Psoas muscle (tissue), 8 donors: Measurements from ENCODE around the gene TTC1. TPM values are rescaled to one million over a fixed set of nuclear protein-coding genes. Genes with fewer than 3 reads are reported as not detected.
"Not testable (repeated sequence)": the region's sequence is repeated elsewhere in the genome, so short reads cannot be mapped to it uniquely, and the experiment has no call there.

Source experiments
- ATAC-seq, 4 donors: fragments of 200-7000 bp; cut with Tn5 transposase; one replicate each; pipeline ENCODE4 v1.9.1; 2020; ENCODE audit warnings: moderate library complexity in 3 of 4, mild to moderate bottlenecking in 2 of 4
- DNase-seq, 2 donors: peaks; one replicate each; pipeline ENCODE4 v3.0.0-alpha.2; 2020
- H3K27ac ChIP-seq: fragments of 200-600 bp; one replicate; pipeline ENCODE4 v1.8.0; 2022
- H3K27me3 ChIP-seq, 3 donors: fragments of 200-600 bp in 1 of 3; one replicate each; pipeline versions ENCODE4 v1.6.1 to v1.8.0; 2013 to 2022; ENCODE audit warnings: low read length in 2 of 3, mild to moderate bottlenecking in 2 of 3, moderate library complexity in 1 of 3; ENCODE audit not compliant: insufficient read depth in 3 of 3
- H3K36me3 ChIP-seq, 2 donors: fragments of 200-600 bp in 1 of 2; one replicate each; pipeline versions ENCODE4 v1.6.1 to v1.8.0; 2013 to 2022; ENCODE audit warnings: low read depth in 1 of 2, mild to moderate bottlenecking in 1 of 2, moderate library complexity in 1 of 2; ENCODE audit not compliant: insufficient read depth in 1 of 2
- H3K4me1 ChIP-seq: fragments of 200-600 bp; one replicate; pipeline ENCODE4 v1.8.0; 2022
- H3K4me3 ChIP-seq: fragments of 200-600 bp; one replicate; pipeline ENCODE4 v1.8.0; 2022; ENCODE audit warnings: mild to moderate bottlenecking
- H3K9me3 ChIP-seq: fragments of 200-600 bp; one replicate; pipeline ENCODE4 v1.8.0; 2022
- WGBS, 3 donors: extraction: QIAGEN DNeasy Blood & Tissue Kit; methylation state at CpG; one replicate each; pipeline versions ENCODE4 v1.1.6 to v1.1.7; 2013; 5-methylcytosine and 5-hydroxymethylcytosine counted together
- intact Hi-C, 2 donors: fragments of 100-400 bp; cut with DNase I; formaldehyde crosslinking; loops; one replicate each; pipeline versions ENCODE4 v1.11.0 to v1.14.2; 2022
- polyA plus RNA-seq, 3 donors: library from polyadenylated mRNA; stranded (reverse); fragments of 200-250 nt; gene quantifications; one replicate each; pipeline ENCODE4 v1.2.3, GENCODE V29; 2013
- total RNA-seq, 4 donors: library from RNA; stranded (reverse); fragmentation: NEBNext Ultra II Directional in 2 of 4; extraction: Animal tissue kit (Norgen Biotek cat#: 25700) in 2 of 4; gene quantifications; one replicate each; pipeline versions ENCODE4 v1.2.1 to v1.2.4, GENCODE V29; 2021 to 2023
- TF ChIP-seq, protein P1 (sequence below): fragments of 200-600 bp; IDR thresholded peaks from one replicate; pipeline ENCODE4 v1.8.0; 2022; ENCODE audit warnings: antibody characterized with exemption
- donor health status: healthy with polysubstance abuse.
- donor health status: DM: no; HTN: no; CAD: no; lungs with moderate emphysema.
- donor health status: Bipolar disorder and iron deficiency.
- donor health status: healthy.
- donor health status: DM: yes; HTN: yes; CAD: no.
- donor health status: DM: no; HTN: no; CAD: no.
- donor health status: DM: no; HTN: no; CAD: no.
- donor health status: DM: yes; HTN: yes; CAD: no.

The TTC1 gene
- total and polyA plus RNA-seq, 7 donors: 55.2 to 181 (median 64.3) TPM

DNA sequence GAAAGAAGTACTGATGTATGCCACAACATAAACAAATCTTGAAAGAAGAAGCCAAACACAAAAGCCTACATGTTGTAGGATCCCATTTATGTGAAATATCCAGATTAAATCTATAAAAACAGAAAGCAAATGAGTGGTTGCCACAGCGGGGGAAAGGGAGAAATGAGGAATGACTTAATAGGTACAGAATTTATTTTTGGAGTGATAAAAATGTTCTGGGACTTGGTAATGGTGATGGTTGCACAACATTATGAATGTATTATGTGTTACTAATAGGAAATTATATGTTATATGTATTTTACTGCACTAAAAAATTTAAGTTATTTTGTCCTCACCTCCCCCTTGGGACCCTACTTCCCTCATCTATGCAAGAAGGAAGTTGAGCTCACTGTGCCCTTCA is 16.4 kb upstream of the TTC1 start:
- TF ChIP-seq, protein P1, sequence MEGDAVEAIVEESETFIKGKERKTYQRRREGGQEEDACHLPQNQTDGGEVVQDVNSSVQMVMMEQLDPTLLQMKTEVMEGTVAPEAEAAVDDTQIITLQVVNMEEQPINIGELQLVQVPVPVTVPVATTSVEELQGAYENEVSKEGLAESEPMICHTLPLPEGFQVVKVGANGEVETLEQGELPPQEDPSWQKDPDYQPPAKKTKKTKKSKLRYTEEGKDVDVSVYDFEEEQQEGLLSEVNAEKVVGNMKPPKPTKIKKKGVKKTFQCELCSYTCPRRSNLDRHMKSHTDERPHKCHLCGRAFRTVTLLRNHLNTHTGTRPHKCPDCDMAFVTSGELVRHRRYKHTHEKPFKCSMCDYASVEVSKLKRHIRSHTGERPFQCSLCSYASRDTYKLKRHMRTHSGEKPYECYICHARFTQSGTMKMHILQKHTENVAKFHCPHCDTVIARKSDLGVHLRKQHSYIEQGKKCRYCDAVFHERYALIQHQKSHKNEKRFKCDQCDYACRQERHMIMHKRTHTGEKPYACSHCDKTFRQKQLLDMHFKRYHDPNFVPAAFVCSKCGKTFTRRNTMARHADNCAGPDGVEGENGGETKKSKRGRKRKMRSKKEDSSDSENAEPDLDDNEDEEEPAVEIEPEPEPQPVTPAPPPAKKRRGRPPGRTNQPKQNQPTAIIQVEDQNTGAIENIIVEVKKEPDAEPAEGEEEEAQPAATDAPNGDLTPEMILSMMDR: no peak
- Histone ChIP-seq H3K36me3 (no peaks in the 10 kb centered on the region), H3K27ac (no peak overlapping the region), H3K4me1 (no peaks in the 10 kb centered on the region), H3K9me3 (no peaks in the 10 kb centered on the region), H3K27me3 (peaks cover 0 to 24% (median 3%) of the 10 kb centered on the region in 3 donors), H3K4me3 (no peak overlapping the region)
- ATAC-seq: no peak
- no peak for DNase-seq
- 92 to 98% (median 94%) methylated on average over 1 of the region's 1 CpG for WGBS, 3 donors
- intact Hi-C loops: loop anchor here in 1 of 2 donors (5.0 kb wide), 1 partner anchor 835 kb away; no protein-coding TSS in a partner anchor

DNA sequence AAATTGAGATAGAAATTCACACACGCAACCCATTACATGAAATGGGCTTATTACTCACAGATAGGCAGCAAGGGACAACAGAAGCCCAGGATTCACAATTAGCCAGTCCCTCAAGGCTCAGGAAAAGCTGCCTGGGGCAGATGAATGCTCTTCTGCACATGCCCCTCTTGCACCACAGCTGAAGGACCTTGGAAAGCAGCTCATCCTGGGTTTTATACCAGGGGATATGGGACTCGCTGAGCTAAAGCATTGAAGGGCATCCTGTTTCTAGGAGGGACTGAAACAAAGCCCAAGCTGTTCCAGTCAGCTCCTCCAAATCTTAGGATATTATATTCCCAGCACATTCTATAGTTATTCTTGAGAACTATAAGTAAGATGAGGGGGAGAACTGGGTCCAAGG is 15.7 kb upstream of the TTC1 start:
- TF ChIP-seq, protein P1: no peak
- WGBS, 3 donors: 92 to 97% (median 94%) methylated on average over 2 of the region's 2 CpGs
- DNase-seq: no peak
- intact Hi-C loops: loop anchor here in 1 of 2 donors (5.0 kb wide), 1 partner anchor 836 kb away; no protein-coding TSS in a partner anchor
- Histone ChIP-seq H3K27me3 (peaks cover 0 to 18% (median 3%) of the 10 kb centered on the region in 3 donors), H3K4me1 (no peaks in the 10 kb centered on the region), H3K4me3 (no peak overlapping the region), H3K27ac (no peak overlapping the region), H3K36me3 (no peaks in the 10 kb centered on the region), H3K9me3 (no peaks in the 10 kb centered on the region)
- ATAC-seq: no peak

DNA sequence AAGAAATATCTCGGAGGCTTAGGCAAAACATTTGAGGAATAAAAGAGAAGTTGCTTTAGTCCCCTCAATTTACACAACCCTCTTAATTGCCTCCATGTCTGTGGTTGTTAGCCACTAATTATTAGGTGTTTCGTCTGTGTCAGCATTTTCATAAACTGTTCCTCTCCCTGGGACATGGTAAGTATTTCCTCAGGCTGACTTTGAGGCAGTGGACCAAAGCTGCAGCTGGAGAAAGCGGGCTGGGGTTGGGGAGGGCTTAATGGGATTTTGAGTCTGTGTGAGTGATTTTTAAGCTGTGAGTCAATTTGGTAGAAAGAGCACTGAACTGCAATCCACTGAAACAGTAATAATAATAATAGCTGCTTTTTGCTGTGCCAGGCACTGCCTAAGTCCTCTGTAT is 13.0 kb upstream of the TTC1 start:
- 68 to 78% (median 76%) methylated on average over 3 of the region's 3 CpGs for WGBS, 3 donors
- intact Hi-C loops: no loop called here
- Histone ChIP-seq H3K36me3 (no peaks in the 10 kb centered on the region), H3K27me3 (peaks cover 1 to 5% (median 3%) of the 10 kb centered on the region in 3 donors), H3K4me3 (no peak overlapping the region), H3K27ac (no peak overlapping the region), H3K9me3 (no peaks in the 10 kb centered on the region), H3K4me1 (no peaks in the 10 kb centered on the region)
- no peak for ATAC-seq
- TF ChIP-seq, protein P1: no peak
- DNase-seq: no peak

DNA sequence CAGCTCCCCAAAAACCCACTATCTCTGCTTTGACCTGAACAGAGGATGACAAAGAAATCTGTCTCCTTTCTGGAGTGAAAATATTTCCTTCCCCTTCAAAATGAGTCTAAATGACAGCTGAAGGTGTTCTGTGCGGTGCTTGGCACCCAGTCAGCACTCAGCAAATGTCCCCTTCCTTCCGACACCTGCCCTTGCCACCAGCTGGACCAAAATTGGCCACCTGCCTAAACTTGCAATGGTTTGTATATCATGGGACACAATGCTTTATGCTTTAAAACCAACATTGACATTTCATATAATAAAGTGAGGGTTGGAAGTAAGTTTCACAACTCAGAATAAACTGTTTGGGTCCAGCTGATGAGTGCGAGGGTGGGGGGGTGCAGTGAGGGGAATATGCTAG is 7.5 kb upstream of the TTC1 start:
- peaks cover 0 to 2% (median 0%) of the 10 kb centered on the region in 3 donors for H3K27me3 ChIP-seq
- H3K36me3 ChIP-seq: no peaks in the 10 kb centered on the region
- no peak overlapping the region for H3K4me3 ChIP-seq
- TF ChIP-seq, protein P1: no peak
- H3K9me3 ChIP-seq: no peaks in the 10 kb centered on the region
- intact Hi-C loops: no loop called here
- no peak overlapping the region for H3K27ac ChIP-seq
- no peaks in the 10 kb centered on the region for H3K4me1 ChIP-seq
- WGBS, 3 donors: 31 to 35% (median 34%) methylated on average over 3 of the region's 3 CpGs
- DNase-seq (no peak), ATAC-seq (no peak)

DNA sequence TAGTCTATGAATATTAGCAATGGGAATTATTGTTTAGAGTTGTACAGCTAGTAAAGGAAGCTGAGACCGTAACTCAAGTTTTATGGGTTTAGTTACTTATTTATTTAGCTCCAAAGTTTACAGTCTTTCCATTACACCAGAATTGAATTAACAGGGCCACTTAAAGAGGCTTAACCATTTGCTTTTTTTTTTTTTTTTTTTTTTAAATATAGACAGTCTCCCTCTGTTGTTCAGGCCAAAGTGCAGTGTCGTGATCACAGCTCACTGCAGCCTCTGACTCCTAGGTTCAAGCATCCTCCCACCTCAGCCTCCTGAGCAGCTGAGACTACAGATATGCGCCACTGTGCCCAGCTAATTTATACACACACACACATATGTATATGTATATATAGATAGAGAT is 1.4 kb upstream of the TTC1 start:
- TF ChIP-seq, protein P1: no peak
- Histone ChIP-seq H3K27me3 (no peaks in the 10 kb centered on the region), H3K36me3 (peaks cover 4 to 20% of the 10 kb centered on the region in 2 donors), H3K9me3 (no peaks in the 10 kb centered on the region), H3K4me3 (no peak overlapping the region), H3K27ac (no peak overlapping the region), H3K4me1 (peaks cover 15% of the 10 kb centered on the region)
- ATAC-seq (no peak), DNase-seq (no peak)
- intact Hi-C loops: no loop called here
- WGBS, 3 donors: 88 to 95% (median 91%) methylated on average over 3 of the region's 3 CpGs

DNA sequence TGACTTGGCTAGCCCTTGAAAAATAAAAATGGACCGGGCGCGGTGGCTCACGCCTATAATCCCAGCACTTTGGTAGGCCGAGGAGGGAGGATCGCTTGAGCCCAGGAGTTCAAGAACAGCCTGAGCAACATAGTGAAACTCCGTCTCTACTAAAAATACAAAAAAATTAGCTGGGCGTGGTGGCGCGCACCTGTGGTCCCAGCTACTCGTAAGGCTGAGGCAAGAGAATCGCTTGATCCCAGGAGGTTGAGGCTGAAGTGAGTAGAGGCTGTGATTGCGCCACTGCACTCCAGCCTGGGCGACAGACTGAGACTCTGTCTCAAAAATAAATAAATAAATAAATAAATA is 436 bp upstream of the TTC1 start:
- Histone ChIP-seq H3K36me3 (peaks cover 4 to 30% of the 10 kb centered on the region in 2 donors), H3K27ac (peak overlapping the region; percentile 93), H3K4me1 (peaks cover 15% of the 10 kb centered on the region), H3K4me3 (peak overlapping the region; percentile 91)
- WGBS, 3 donors: 77 to 87% (median 80%) methylated on average over 14 of the region's 14 CpGs
- ATAC-seq: peak in 1 of 4 donors; percentile 53
- intact Hi-C loops, DNase-seq, H3K27me3 ChIP-seq, H3K9me3 ChIP-seq: not testable (repeated sequence)
